ENCODE measurements around the gene GGT1.
A peak's percentile ranks its signal among the peaks of the same experiment; 100 is the strongest.
"Not testable (repeated sequence)": the region's sequence is repeated elsewhere in the genome, so short reads cannot be mapped to it uniquely, and the experiment has no call there.

The GGT1 gene

DNA sequence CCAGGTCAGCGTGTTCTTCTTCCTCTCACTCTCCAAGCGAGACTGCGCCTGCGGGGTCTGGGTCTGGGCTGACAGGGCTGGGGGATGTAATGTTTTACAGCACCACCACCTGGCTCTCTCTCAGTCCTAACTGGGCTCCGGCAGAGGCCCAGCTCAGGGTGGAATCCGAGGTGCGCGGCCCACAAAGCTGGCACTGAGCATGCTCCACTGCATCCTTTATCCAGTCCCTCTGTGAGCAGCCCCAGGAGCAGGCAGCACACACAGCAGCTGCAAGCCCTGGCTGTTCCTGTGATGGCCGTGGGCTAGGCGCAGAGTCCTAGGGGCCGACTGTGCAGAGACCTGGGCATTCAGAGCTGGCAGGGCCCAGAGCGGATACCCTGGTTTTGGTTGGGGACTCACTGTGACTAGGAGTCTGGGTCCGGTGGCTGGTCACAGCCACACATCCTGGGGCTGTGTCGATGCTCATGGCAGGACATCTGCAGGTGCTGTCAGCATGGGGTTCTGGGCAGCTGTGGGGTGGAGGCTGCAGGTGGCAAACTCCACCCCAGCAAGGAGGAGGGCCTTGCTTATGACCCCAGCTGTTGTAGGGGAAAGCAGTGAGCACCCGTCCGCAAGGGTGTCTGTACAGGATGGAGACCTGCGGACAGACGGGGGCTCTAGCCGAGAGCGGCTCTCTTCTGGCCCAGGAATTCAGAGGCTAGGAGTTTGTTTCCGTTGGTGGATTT, 14.1 kb upstream of the GGT1 start:
- TF ChIP-seq POLR2A (IDR thresholded peaks at IDR 0.05; ENCODE audit: low read length), result no peak
- TF ChIP-seq GATA1 (IDR thresholded peaks at IDR 0.05; ENCODE audit: low read depth, low read length), result no peak
- no peak for DNase-seq

DNA sequence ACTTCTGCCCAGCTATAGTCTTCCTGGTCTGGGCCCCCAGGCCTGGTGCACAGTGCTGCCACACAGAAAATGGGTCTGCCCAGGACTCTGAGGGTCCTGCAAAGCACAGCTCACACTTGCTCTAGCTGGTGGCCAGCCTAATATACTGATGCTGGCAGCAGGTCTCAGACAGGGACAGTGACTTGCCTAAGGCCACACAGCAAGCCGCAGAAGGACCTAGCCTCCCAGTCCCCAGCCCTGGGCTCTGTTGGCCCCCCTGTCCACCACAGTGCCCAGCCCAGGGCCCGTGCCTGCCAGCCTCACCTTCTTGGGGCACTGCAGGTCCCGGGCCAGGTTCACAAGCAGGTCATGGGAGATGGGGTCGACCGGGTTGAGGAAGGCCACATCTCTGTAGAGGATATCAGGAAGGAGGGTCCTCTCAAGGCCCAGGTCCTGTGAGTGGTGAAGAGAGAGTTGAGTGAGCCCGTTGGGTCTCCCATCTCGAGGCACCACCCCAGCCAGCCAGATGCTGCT, 13.4 kb upstream of the GGT1 start:
- TF ChIP-seq GATA1 (IDR thresholded peaks at IDR 0.05; ENCODE audit: low read depth, low read length), result no peak
- no peak for TF ChIP-seq POLR2A (IDR thresholded peaks at IDR 0.05; ENCODE audit: low read length)
- no peak for DNase-seq

DNA sequence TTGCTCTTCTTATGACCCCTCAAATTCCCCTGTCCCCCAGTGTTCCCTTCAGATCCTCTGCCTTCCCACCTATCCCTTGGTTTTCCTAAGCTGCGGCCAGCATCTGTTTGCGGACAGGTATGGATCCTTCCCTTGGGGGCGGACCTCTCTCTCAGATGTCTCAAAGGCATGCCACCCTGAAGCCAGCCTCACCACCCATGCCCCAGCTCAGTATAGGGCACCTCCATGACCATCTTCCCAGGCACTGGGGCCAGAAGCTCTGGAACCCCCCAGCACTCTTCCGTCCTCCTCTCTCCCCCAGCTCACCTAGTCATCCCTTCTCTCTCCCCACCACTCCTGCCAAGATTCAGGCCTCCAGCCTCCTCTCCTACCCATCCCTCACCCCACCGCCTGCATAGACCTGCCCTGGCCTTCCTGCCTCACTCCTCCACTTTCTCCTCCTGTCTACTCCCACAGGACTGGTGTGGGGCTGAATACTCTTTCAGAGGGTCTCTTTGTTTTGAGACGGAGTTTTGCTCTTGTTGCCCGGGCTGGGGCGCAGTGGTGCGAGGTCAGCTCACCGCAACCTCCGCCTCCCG, 12.3 kb upstream of the GGT1 start:
- no peak for TF ChIP-seq GATA1 (IDR thresholded peaks at IDR 0.05; ENCODE audit: low read depth, low read length)
- no peak for TF ChIP-seq POLR2A (IDR thresholded peaks at IDR 0.05; ENCODE audit: low read length)
- DNase-seq, result no peak

DNA sequence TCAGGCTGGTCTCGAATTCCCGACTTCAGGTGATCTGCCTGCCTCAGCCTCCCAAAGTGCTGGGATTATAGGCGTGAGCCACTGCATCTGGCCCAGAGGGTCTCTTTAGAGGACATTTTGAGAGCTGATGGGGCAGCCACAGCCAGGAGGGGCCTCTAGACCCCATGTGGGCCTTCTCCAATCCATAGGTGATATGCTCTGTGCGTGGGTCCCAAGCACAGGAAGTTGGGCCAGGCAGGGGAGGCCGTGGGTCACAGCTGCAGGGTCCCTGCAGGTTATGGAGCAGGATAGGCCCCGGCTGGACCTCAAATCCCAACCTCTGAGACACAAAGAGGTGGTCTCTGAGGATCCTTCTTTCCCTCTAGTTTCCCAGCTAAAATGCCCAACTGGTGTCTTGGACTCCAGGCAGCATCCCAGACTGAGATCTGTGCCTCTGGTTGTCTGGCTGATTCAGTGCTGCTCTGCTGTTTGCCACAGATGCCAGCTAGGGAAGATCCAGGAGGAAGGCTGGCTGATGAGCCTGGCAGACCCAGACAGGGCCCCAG, 11.6 kb upstream of the GGT1 start:
- DNase-seq, result no peak
- TF ChIP-seq GATA1 (IDR thresholded peaks at IDR 0.05; ENCODE audit: low read depth, low read length) (no peak), POLR2A (IDR thresholded peaks at IDR 0.05; ENCODE audit: low read length) (no peak)

DNA sequence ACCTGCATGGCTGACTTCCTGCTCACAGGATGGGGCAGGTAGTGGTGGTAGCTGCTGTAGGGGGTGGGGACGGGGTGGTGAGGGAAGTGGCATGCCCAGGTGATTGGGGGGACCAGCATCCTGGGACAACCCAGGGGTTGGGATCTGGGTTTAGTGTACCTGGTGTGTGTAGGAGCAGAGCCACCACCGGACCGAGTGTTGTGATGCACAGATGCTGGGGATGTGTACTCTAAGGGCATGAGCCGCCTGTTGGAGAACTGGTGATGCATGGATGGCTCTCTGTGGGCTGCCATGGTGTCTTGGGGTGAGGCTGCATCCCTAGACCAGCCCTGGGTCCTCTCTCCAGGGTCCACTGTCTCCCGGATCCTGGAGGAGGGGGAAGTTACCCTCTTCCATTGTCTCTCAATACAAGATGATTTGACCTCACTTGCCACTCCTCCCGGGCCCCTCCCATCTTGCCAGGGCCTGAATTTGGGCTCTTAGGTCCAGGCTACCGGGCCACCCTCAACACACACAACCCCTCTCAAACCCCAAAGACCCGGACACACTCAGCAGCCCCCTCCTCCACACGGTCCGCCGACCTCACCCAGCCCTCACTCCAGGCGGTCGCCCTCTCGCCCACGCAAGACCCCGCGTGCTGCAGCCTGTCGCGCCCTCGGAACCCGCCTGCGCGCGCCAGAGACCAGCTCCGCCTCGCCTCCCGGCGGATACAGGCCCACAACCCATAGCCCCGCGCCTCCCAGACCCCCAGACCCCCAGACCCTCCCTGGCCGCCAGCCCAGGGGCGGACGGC, 10.7 kb upstream of the GGT1 start:
- peak in 1 of 2 experiments; percentile 42 for DNase-seq
- TF ChIP-seq POLR2A (IDR thresholded peaks at IDR 0.05; ENCODE audit: low read length) (no peak), GATA1 (IDR thresholded peaks at IDR 0.05; ENCODE audit: low read depth, low read length) (no peak)

DNA sequence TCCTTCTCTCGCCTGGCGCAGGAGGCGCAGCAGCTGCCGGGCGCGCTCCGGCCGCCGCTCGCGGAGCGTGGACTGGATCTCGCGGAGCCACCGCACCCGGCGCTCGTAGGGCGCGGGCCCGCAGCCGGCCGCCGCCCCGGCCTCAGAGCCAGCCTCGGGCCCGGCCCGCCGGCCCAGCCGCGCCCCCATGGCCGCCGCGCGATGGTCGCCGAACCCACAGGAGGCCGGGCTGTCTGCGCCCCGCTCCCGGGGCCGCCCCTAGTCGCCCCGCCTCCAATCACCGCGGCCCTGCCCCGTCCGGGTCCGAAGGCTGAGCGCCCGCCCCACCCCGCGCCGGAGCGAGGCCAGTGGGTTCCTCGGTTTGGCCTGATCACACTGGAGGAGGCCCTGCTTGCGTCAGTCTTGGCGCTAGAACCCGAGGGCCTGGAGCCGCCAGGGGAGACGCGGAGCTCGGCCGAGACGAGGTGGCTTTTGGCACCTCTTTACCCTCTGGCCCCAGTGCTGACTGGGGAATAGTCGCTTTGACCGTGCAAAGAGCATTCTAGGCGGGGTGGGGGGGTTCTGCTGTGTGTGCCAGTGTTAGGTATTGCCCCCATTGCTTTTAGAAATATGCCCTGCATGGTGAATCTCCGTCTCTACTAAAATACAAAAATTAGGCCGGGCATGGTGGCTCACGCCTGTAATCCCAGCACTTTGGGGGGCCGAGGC, 10.0 kb upstream of the GGT1 start, which contains the start of gene LRRC75B:
LRRC75B (minus strand) TSS at position 223 of the 708 bp plus-strand sequence; CDS start at position 189, 34 bp downstream.
- DNase-seq, result peak; percentile 80 to 83
- no peak for TF ChIP-seq GATA1 (IDR thresholded peaks at IDR 0.05; ENCODE audit: low read depth, low read length)
- peak; percentile 23 for TF ChIP-seq POLR2A (IDR thresholded peaks at IDR 0.05; ENCODE audit: low read length)

DNA sequence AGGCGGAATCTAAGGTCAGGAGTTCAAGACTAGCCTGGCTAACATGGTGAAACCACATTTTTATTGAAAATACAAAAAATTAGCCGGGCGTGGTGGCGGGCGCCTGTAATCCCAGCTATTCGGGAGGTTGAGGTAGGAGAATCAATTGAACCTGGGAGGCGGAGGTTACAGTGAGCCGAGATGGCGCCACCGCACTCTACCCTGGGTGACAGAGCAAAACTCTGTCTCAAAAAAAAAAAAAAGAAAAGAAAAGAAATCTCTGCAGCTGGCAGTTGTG, 9.5 kb upstream of the GGT1 start:
- DNase-seq, result not testable (repeated sequence)

DNA sequence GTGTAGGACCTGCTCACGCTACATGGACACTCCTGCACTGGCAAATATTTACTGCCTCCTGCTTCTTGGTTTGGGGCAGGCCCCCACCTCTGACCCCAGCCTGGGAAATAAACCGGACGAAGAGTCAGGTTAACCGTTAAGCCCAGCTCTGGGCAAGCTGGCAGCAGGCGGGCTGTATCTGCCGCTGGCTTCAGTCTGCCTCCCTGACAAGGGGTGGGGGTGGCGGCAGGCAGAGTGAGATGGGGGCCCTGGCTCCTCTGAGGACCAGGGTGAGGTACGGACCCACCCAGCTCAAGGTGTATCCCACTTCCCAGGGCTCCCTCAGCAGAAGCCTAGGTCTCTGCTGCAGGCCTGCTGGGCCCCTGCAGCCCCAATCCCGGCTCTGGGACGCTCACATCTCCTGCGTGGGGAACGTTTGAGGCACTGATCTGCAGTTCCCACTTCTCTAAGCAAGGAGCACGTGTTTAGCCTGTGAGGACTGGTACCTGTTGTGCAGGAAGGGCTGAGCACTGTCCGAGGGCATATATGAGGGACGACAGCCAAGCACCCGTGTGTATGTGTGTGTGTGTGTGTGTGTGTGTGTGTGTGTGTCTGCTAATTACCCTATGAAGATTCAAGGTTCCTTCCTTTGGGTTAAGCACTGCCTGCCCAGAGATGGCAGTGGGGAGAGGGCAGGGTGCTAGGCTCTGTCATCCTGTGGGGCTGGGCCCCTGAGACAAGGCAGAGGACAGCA, 9.0 kb upstream of the GGT1 start:
- TF ChIP-seq GATA1 (IDR thresholded peaks at IDR 0.05; ENCODE audit: low read depth, low read length), result no peak
- no peak for TF ChIP-seq POLR2A (IDR thresholded peaks at IDR 0.05; ENCODE audit: low read length)
- DNase-seq, result no peak

DNA sequence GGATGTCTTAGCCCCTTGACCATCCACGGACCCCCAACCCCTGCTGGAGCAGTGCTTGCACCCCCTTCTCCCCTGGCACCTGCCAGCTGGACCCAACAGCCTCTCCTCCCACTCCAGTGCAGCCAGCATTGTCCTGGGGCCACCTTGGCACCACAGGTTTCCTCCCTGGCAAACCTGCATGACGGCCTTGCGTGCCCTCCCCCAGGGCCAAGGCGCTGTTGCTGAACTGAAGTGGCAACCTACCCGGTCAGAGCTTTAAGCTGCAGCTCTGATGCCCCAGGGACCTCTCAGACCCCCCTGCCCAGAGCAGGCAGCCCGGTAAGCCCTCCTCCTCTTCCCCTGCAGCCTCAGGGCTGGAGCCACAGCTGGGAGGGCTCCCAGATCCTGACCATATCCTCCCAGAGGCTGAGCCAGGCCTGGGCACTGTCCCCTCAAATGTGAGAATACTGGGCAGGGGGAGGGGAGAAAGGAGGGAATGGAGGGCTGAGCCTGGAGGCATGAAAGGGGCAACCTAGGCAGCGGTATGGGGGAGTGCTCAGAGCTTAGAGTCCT, 8.3 kb upstream of the GGT1 start:
- DNase-seq, result no peak
- TF ChIP-seq GATA1 (IDR thresholded peaks at IDR 0.05; ENCODE audit: low read depth, low read length) (no peak), POLR2A (IDR thresholded peaks at IDR 0.05; ENCODE audit: low read length) (no peak)

DNA sequence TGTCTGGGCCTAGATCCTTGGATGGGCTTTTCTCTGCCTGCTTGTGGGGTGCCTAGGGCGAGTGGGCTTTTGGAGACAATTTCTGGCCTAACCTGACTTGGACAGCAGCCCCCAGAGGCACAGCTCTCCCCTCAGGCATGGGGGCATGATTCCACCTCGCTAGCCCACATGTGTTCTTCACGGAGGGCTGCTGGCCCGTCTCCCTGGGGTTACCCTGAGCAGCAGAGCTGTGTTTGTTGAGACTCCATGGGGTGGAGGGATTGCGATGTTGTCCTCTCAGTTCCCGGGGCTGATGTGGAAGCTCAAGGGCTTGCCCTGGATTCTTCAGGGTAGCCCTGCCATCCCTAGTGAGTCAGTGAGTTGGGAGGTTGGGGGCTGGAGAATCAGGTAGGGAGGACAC, 7.8 kb upstream of the GGT1 start:
- no peak for DNase-seq
- no peak for TF ChIP-seq GATA1 (IDR thresholded peaks at IDR 0.05; ENCODE audit: low read depth, low read length)
- TF ChIP-seq POLR2A (IDR thresholded peaks at IDR 0.05; ENCODE audit: low read length), result no peak

DNA sequence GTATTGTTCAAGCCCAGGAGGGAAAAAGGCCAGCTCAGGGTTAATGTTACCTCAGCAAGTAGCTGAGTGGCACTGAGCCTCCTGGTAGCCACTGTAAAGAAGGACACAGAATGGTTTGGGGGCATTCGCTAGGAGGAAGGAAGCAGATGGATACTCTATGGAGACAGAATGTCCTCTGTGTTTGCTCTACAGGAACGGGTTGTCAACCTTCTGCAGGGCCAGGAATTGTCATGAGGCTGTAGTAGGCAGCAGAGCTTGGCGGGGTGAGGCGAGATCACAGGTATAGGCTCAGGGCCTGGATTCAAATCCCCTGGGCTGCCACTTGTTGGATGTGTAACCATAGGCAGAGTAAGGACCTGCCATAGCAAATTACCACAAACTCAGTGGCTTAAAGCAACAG, 7.1 kb upstream of the GGT1 start:
- no peak for TF ChIP-seq GATA1 (IDR thresholded peaks at IDR 0.05; ENCODE audit: low read depth, low read length)
- TF ChIP-seq POLR2A (IDR thresholded peaks at IDR 0.05; ENCODE audit: low read length), result no peak
- DNase-seq, result no peak

DNA sequence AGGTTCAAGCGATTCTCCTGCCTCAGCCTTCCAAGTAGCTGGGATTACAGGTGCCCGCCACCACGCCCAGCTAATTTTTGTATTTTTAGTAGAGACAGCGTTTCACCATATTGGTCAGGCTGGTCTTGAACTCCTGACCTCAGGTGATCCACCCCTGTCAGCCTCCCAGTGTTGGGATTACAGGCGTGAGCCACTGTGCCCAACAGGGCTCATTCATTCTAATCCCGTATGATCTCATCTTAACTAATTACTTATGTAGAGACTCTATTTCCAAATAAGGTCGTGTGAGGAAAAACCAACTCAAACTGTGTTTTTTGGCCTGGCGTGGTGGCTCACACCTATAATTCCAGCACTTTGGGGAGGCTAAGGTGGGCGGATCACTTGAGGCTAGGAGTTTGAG, 5.9 kb upstream of the GGT1 start:
- not testable (repeated sequence) for DNase-seq

DNA sequence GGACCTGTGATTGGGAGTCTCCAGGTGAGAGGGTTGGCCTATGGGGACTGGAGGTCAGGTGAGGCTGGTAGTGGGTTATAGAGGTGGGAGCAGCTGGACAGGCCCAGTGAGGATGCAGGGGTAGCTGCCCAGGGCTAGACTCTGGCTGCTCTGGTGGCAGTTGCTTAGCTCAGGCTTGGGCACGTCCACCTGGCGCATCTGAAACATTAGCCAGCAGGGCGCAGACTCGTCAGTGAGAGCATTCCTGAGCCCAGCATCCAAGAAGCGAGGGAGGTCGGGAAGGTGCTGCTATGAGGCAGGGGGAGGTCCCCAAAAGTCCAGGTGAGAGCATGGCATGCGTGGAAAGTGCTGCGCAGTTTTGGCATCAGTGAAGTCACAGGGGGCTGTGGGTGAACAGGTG, 3.5 kb upstream of the GGT1 start:
- DNase-seq, result no peak
- no peak for TF ChIP-seq POLR2A (IDR thresholded peaks at IDR 0.05; ENCODE audit: low read length)

DNA sequence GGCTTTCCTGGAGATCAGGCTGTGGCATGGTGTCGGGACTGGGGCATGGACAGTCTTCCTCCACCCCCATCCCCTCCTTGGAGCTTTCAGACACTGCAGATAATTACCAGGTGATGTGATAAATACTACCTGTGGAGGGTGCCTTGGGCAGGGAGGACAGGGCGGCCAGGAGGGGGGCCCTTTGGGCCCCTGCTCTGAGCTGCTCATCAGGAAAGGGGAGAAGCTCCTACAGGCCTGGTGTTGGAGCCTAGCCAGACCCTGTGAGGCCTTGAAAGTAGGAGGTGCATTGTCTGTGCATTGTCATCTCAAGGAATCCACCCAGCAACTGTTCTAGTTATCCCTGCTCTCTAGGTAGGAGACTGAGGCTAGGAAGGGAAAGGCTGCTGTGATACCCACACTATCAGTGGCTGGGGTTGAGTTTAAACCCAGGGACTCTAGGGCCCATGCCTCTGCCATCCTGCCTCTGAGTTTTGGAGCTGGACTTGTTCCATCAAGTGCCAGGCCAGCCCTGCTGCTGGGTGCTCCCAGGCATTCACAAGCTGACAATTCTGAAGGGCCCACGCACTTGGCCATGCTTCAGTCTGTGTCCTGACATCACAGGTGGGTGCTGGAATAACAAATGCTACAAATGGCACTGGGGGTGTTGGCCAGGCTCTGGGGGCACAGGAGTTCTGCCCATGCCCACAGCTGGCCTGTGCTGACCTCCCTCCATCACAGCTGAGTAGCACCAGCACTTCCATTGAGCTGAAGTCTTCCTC, 2.9 kb upstream of the GGT1 start:
- DNase-seq, result peak; percentile 15 to 22

Measured in erythroblast (primary cell).